ENCODE data around the gene LAMTOR4. TPM values are rescaled to one million over a fixed set of nuclear protein-coding genes. Genes with fewer than 3 reads are reported as not detected.
"Not testable (repeated sequence)": the region's sequence is repeated elsewhere in the genome, so short reads cannot be mapped to it uniquely, and the experiment has no call there.

The LAMTOR4 gene
- total RNA-seq, 4 donors from 2014 or later = 53.3 to 197 (median 115) TPM

DNA sequence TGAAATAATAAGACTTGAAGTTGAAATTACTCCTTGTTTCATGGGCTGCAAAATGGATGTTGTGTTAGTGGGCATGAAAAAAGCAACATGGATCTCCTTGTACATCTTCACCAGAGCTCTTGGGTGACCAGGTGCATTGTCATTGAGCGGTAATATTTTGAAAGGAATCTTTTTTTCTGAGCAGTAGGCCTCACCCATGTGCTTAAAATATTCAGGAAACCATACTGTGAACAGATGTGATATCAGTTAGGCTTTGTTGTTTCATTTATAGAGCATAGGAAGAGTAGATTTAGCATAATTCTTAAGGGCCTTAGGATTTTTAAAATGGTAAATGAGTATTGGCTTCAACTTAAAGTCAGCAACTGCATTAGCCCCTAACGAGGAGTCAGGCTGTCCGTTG, 44.3 kb downstream of the LAMTOR4 start:
- no peak for TF ChIP-seq POLR2A (IDR thresholded peaks at IDR 0.05)
- intact Hi-C loops (cut with DNase I; ENCODE audit: low total_unique reads) = no loop called here
- Histone ChIP-seq H3K27ac (no peak overlapping the region), H3K4me1 (no peaks in the 10 kb centered on the region), H3K27me3 (no peaks in the 10 kb centered on the region), H3K9me3 (no peaks in the 10 kb centered on the region), H3K4me3 (no peak overlapping the region), H3K36me3 (no peaks in the 10 kb centered on the region)
- DNase-seq = no peak

GRCh38 chr7:100195222-100195621, 46.5 kb downstream of the LAMTOR4 start:
- Histone ChIP-seq H3K4me1 (no peaks in the 10 kb centered on the region), H3K36me3 (no peaks in the 10 kb centered on the region), H3K9me3 (no peaks in the 10 kb centered on the region), H3K27me3 (no peaks in the 10 kb centered on the region), H3K27ac (no peak overlapping the region), H3K4me3 (no peak overlapping the region)
- DNase-seq = no peak
- intact Hi-C loops (cut with DNase I; ENCODE audit: low total_unique reads) = no loop called here
- TF ChIP-seq POLR2A (IDR thresholded peaks at IDR 0.05) = no peak

DNA sequence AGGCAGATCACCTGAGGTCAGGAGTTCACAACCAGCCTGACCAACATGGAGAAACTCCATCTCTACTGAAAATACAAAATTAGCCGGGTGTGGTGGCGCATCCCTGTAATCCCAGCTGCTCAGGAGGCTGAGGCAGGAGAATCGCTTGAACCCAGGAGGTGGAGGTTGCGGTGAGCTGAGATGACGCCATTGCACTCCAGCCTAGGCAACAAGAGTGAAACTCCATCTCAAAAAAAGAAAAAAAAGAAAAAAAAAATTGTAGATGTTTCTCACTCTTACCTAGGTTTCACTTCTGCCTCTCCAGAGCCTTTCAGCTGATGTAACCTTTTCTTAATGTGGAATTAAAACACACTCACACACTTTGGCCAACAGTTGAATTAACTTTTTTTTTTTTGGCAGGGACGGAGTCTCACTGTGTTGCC, 47.2 kb downstream of the LAMTOR4 start:
- H3K36me3 ChIP-seq; H3K9me3 ChIP-seq; H3K4me3 ChIP-seq; H3K27ac ChIP-seq; H3K4me1 ChIP-seq; intact Hi-C loops (cut with DNase I; ENCODE audit: low total_unique reads); DNase-seq; H3K27me3 ChIP-seq: not testable (repeated sequence)

DNA sequence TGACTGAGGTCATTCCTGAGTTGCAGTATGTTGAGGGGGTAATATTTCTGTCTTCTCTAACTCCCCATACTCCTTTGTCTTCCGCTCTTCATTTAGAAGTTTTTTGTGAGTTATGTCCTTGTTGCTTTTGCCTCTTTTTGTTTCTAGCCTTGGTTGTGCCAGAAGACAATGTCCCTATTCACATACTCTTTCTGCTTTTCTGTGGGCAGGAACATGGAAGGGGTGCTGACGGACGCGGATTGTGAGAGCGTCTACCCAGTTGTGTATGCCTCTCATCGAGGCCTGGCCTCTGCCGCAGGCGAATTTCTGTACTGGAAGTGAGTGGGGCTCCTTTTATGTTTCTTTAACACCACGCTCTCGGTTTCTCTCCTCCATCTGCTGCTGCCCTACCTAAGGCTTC, 49.5 kb downstream of the LAMTOR4 start:
- Histone ChIP-seq H3K4me3 (no peak overlapping the region), H3K27me3 (no peaks in the 10 kb centered on the region), H3K9me3 (no peaks in the 10 kb centered on the region), H3K4me1 (no peaks in the 10 kb centered on the region), H3K36me3 (no peaks in the 10 kb centered on the region), H3K27ac (no peak overlapping the region)
- DNase-seq = no peak
- no peak for TF ChIP-seq POLR2A (IDR thresholded peaks at IDR 0.05)
- TF ChIP-seq, protein P1, sequence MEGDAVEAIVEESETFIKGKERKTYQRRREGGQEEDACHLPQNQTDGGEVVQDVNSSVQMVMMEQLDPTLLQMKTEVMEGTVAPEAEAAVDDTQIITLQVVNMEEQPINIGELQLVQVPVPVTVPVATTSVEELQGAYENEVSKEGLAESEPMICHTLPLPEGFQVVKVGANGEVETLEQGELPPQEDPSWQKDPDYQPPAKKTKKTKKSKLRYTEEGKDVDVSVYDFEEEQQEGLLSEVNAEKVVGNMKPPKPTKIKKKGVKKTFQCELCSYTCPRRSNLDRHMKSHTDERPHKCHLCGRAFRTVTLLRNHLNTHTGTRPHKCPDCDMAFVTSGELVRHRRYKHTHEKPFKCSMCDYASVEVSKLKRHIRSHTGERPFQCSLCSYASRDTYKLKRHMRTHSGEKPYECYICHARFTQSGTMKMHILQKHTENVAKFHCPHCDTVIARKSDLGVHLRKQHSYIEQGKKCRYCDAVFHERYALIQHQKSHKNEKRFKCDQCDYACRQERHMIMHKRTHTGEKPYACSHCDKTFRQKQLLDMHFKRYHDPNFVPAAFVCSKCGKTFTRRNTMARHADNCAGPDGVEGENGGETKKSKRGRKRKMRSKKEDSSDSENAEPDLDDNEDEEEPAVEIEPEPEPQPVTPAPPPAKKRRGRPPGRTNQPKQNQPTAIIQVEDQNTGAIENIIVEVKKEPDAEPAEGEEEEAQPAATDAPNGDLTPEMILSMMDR (IDR thresholded peaks at IDR 0.05) = no peak
- intact Hi-C loops (cut with DNase I; ENCODE audit: low total_unique reads) = no loop called here

DNA sequence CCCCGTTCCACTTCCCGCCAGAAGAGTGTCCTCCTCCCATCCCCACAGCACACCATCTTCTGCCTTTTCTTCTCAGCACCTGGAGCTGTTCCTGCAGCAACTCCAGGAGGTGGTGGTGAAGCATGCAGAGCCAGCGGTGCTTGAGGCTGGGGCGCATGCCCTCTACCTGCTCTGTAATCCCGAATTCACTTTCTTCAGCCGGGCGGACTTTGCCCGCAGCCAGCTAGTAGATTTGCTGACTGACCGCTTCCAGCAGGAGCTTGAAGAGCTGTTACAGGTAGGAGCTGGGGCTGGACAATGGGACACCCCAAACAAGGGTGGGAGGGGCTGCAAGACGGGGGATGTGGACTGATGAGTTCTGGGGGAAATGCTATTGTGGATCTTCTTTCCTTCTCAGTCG, 52.0 kb downstream of the LAMTOR4 start:
- no peaks in the 10 kb centered on the region for H3K36me3 ChIP-seq
- intact Hi-C loops (cut with DNase I; ENCODE audit: low total_unique reads) = no loop called here
- H3K27me3 ChIP-seq = no peaks in the 10 kb centered on the region
- DNase-seq = no peak
- TF ChIP-seq, protein P1 (IDR thresholded peaks at IDR 0.05) = no peak
- TF ChIP-seq POLR2A (IDR thresholded peaks at IDR 0.05) = no peak
- no peaks in the 10 kb centered on the region for H3K9me3 ChIP-seq
- no peak overlapping the region for H3K4me3 ChIP-seq
- no peaks in the 10 kb centered on the region for H3K4me1 ChIP-seq
- H3K27ac ChIP-seq = no peak overlapping the region

Small RNAs within 50 kb of the gene (microRNA-seq; reads per million reads assigned to microRNA genes)
- not detected for gene MIR4658 (ENCODE audit: borderline microRNAs expressed, borderline replicate concordance)

Other genes starting within 250 kb of the LAMTOR4 start
- gene TRIM4, start 229.4 kb upstream of the LAMTOR4 start, total RNA-seq = 10 to 100 TPM; 22.6 to 51.7 (median 44.3) TPM
- gene GJC3, start 219.3 kb upstream of the LAMTOR4 start, total RNA-seq = under 1 TPM in 1 of 4 donors, not detected in 3; 0.79 TPM
- not detected for gene AZGP1, start 172.9 kb upstream of the LAMTOR4 start, total RNA-seq
- gene ZKSCAN1, start 133.3 kb upstream of the LAMTOR4 start, total RNA-seq = 10 to 100 TPM; 20.9 to 96.7 (median 53.6) TPM
- gene ZSCAN21, start 99.1 kb upstream of the LAMTOR4 start, total RNA-seq = 10 to 100 TPM in 3 of 4 donors, 1 to 10 TPM in 1; 5.0 to 28.9 (median 17.0) TPM
- gene ZNF3, start 67.2 kb upstream of the LAMTOR4 start, total RNA-seq = 10 to 100 TPM; 10.9 to 69.4 (median 50.3) TPM
- 100 to 1,000 TPM in 1 of 4 donors, 10 to 100 TPM in 3; 31.8 to 110 (median 53.1) TPM for gene COPS6, start 59.9 kb upstream of the LAMTOR4 start, total RNA-seq
- gene MCM7, start 47.5 kb upstream of the LAMTOR4 start, total RNA-seq = 10 to 100 TPM; 18.7 to 74.8 (median 43.3) TPM
- 10 to 100 TPM in 3 of 4 donors, 1 to 10 TPM in 1; 5.0 to 52.0 (median 33.6) TPM for gene AP4M1, start 47.3 kb upstream of the LAMTOR4 start, total RNA-seq
- gene TAF6, start 29.6 kb upstream of the LAMTOR4 start, total RNA-seq = 10 to 100 TPM; 23.5 to 68.9 (median 67.7) TPM
- gene CNPY4, start 29.3 kb upstream of the LAMTOR4 start, total RNA-seq = 10 to 100 TPM in 2 of 4 donors, 1 to 10 TPM in 1, not detected in 1; 3.3 to 53.6 (median 24.7) TPM
- gene MBLAC1, start 22.0 kb upstream of the LAMTOR4 start, total RNA-seq = 10 to 100 TPM in 1 of 4 donors, 1 to 10 TPM in 3; 1.3 to 12.4 (median 4.6) TPM
- 10 to 100 TPM in 1 of 4 donors, 1 to 10 TPM in 3; 2.8 to 22.3 (median 5.7) TPM for gene TRAPPC14, start 9.8 kb downstream of the LAMTOR4 start, total RNA-seq
- 10 to 100 TPM in 1 of 4 donors, 1 to 10 TPM in 1, under 1 TPM in 1, not detected in 1; 0.51 to 12.1 (median 7.5) TPM for gene GAL3ST4, start 19.7 kb downstream of the LAMTOR4 start, total RNA-seq
- 1 to 10 TPM in 2 of 4 donors, under 1 TPM in 1, not detected in 1; under 0.01 to 9.3 (median 4.5) TPM for gene GPC2, start 28.5 kb downstream of the LAMTOR4 start, total RNA-seq
- gene STAG3, start 29.0 kb downstream of the LAMTOR4 start, total RNA-seq = 1 to 10 TPM in 1 of 4 donors, under 1 TPM in 1, not detected in 2; 0.49 to 2.5 TPM
- gene PVRIG, start 71.0 kb downstream of the LAMTOR4 start, total RNA-seq = under 1 TPM in 1 of 4 donors, not detected in 3; 0.21 TPM
- gene SPDYE3, start 158.8 kb downstream of the LAMTOR4 start, total RNA-seq = not detected
- 10 to 100 TPM; 13.4 to 66.1 (median 56.3) TPM for gene PILRB, start 209.2 kb downstream of the LAMTOR4 start, total RNA-seq
- gene PILRA, start 224.6 kb downstream of the LAMTOR4 start, total RNA-seq = 10 to 100 TPM in 1 of 4 donors, 1 to 10 TPM in 3; 3.3 to 20.6 (median 6.7) TPM